ENCODE measurements around the gene LSM7.

The LSM7 gene

DNA sequence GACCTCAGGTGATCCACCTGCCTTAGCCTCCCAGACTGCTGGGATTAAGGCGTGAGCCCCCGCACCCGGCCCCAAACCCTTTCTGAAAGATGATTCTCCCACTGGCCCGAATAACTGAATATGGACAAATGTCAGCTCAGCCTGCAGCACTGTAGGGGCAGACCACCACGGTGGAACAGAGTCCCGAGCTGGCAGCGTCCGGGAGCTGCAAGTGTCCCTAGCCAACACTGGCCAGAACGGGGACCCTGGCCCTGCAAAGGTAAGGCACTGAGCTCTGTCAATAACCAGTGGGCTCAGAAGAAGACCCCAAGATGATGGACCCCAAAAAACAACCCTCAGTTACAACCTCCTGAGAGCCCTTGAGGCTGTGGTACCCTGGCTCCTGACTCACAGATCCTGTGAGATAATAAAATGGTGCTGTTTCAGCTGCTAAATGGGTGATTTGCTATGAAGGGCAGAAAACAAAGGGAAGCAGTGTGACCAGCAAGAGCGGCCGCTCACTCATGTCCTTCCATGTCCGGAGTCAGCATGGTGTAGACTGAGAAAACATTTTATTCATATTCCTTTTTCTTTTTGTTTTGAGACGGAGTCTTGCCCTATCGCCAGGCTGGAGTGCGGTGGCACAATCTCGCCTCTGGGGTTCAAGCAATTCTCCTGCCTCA is 1.6 kb downstream of the LSM7 start:
- peaks cover 25% of the 10 kb centered on the region for H3K36me3 Mint-ChIP-seq (ENCODE audit: low read depth)
- H3K4me1 Mint-ChIP-seq (ENCODE audit: low read depth), result peaks cover 67% of the 10 kb centered on the region
- no peaks in the 10 kb centered on the region for H3K9me3 Mint-ChIP-seq

DNA sequence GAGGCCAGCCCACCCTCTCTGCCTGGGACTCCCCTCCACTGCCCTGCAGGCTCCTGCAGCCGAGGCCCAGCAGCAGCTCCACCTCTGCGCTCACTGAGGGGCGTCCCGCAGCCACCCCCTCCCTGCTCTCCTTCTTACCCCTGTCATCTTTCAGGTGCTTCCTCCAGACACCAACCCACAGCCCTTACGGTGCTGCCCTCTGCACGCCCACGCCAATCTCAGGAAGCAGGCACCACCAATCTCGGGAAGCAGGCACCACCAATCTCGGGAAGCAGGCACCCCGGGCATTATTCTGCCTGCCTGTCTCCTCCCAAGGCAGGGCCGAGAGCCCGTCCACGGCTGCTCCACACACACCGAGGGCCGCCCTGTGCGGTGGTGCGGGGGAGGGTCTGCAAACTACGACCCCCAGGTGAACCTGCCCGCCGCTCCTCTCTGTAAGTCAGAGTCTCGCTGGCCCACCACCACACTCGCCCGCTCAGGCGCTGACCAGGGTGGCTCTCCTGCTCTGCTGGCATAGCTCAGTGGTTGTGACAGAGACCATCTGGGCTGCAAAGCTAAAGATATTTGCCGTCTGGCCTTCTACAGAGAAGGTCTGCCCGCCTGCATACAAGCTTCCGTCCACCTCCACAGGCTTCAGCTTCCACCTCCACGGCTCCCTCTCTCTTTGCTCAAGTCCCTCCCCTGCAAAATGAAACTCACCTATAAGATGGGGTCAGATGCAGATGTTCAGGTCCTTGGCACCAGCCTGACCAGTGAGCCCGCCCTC is 2.9 kb downstream of the LSM7 start:
- Mint-ChIP-seq H3K27me3 (no peaks in the 10 kb centered on the region), H3K36me3 (ENCODE audit: low read depth) (peaks cover 25% of the 10 kb centered on the region), H3K4me1 (ENCODE audit: low read depth) (peaks cover 53% of the 10 kb centered on the region), H3K9me3 (no peaks in the 10 kb centered on the region), H3K27ac (peak overlapping the region; percentile 1), H3K4me3 (peak overlapping the region; percentile 51)

More for the DNA sequence above, 1.6 kb downstream of the LSM7 start:
- Mint-ChIP-seq H3K27ac (peak overlapping the region; percentile 100), H3K4me3 (peak overlapping the region; percentile 100), H3K27me3 (no peaks in the 10 kb centered on the region)

DNA sequence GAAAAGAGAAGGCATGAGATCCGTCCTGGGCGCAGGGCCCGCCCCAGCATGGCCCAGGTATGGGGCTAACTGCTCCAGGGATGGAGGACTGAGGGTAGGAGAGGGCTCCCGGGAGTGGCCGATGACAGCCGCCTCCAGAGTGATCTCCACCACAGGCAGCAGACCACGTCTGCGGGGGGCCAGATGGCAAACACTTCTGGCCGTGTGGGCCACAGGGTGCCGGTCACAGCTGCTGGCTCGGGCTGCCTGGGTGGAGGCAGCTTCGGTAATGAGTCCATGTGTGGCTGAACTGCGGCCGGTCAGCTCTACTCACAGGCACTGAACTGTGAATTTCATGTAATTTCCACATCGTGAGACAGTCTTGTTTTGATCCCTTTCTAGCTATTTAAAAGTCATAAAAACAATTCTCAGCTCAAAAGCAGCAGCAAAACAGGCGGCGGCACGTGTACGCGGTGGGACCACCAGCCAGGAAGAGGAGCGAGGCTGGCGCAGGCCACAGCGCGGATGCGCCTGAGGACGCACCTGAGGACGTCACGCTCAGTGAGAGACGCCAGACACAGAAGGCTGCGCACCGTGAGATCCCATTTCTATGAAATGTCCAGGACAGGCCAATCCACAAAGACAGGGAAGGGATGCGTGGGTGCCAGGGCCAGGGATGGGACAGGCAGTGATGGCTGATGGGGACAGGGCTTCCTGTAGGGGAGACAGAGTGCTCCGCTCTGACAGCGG is 4.0 kb downstream of the LSM7 start:
- Mint-ChIP-seq H3K36me3 (ENCODE audit: low read depth) (peaks cover 25% of the 10 kb centered on the region), H3K27me3 (no peaks in the 10 kb centered on the region), H3K4me1 (ENCODE audit: low read depth) (peaks cover 43% of the 10 kb centered on the region), H3K27ac (peak overlapping the region; percentile 45), H3K9me3 (no peaks in the 10 kb centered on the region), H3K4me3 (peak overlapping the region; percentile 19)

DNA sequence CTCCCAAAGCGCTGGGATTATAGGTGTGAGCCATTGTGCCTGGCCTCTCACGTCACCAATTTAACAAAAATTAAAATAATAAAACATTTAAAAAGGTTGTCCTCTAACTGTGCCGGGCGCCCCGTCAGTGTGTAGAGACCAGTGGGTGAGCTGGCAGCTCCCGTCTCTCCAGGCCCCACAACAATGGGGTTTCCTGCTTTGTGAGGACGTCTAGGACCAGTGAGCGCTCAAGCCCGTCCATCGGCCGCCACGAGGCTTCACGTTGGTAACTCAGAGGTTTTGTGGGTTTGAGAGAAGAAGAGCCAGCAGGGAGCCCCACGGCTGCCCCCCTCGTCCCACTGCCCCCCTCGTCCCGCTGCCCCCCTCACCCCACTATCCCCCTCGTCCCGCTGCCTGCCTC is 4.7 kb downstream of the LSM7 start:
- Mint-ChIP-seq H3K27ac (no peak overlapping the region), H3K4me3 (no peak overlapping the region), H3K9me3 (no peaks in the 10 kb centered on the region), H3K4me1 (ENCODE audit: low read depth) (peaks cover 39% of the 10 kb centered on the region), H3K27me3 (no peaks in the 10 kb centered on the region), H3K36me3 (ENCODE audit: low read depth) (peaks cover 25% of the 10 kb centered on the region)

DNA sequence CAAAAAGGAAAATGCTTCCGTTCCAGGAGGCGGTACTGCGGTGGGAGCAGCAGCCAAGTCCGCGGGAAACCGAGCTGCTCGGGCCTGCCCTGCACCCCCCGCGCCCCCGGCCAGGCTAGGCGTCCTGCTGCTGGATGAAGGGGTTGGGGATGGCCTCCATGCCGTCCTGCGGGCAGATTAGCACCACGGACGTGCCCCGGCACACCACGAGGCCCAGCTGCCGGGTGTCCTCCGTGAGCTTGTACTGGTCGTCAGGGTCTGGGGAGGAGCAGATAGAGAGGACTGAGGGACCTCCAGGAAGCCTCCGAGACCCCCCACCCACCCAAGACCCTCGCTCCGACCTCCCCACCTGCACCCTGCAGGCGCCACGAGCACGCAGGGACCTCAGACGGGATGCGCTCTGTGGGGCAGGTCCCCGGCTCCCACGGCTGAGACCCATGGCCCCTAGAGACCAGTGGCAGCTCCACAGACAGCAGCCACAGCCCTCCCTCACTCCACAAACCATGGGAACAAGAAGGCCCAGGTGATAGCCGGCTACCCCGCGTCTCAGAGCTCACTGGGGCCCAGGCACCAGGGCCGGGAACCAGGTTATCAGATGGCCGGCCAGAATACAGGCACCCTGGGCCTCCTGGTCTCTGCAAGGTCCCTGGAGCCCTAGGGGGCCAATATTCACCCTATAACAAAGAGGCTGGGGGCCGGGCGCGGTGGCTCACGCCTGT is 6.7 kb downstream of the LSM7 start:
- H3K4me3 Mint-ChIP-seq, result no peak overlapping the region
- peaks cover 27% of the 10 kb centered on the region for H3K4me1 Mint-ChIP-seq (ENCODE audit: low read depth)
- no peaks in the 10 kb centered on the region for H3K9me3 Mint-ChIP-seq
- H3K36me3 Mint-ChIP-seq (ENCODE audit: low read depth), result peaks cover 13% of the 10 kb centered on the region
- H3K27me3 Mint-ChIP-seq, result no peaks in the 10 kb centered on the region
- H3K27ac Mint-ChIP-seq, result no peak overlapping the region

DNA sequence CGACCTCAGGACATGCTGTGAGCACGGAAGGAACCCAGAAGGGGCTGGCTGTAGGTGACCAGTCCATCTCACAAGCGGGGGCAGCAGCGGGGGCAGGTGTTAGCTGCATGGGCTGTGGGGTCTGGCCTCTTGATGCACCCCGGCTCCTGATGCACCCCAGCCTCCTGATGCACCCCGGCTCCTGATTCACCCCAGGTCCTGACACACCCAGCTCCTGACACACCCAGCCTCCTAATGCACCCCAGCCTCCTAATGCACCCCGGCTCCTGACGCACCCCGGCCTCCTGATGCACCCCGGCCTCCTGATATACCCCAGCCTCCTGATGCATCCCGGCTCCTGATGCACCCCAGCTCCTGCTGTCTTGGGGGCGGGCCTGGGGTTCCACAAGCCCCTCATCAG is 7.4 kb downstream of the LSM7 start:
- peaks cover 7% of the 10 kb centered on the region for H3K36me3 Mint-ChIP-seq (ENCODE audit: low read depth)
- H3K27ac Mint-ChIP-seq, result no peak overlapping the region
- no peak overlapping the region for H3K4me3 Mint-ChIP-seq
- no peaks in the 10 kb centered on the region for H3K27me3 Mint-ChIP-seq
- H3K4me1 Mint-ChIP-seq (ENCODE audit: low read depth), result peaks cover 20% of the 10 kb centered on the region
- H3K9me3 Mint-ChIP-seq, result no peaks in the 10 kb centered on the region

DNA sequence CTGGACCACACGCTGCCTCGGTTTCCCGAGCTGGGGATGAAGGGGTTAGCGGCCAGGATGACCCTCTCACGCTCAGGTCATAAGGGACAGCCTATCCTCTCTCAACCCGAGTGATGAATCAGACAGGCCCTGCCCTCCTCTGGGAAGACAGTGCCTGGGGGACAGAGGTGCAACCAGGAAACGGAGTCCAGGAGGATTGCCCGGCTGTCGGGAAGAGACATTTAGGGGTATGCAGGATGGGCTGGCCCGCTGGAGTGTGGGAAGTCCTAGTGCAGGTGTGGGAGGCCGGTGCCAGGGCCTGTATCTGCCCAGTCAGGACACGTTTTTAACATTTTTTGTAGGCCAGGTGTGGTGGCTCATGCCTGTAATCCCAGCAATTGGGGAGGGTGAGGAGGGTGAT is 8.3 kb downstream of the LSM7 start:
- Mint-ChIP-seq H3K36me3 (ENCODE audit: low read depth) (peaks cover 12% of the 10 kb centered on the region), H3K27ac (no peak overlapping the region), H3K4me1 (ENCODE audit: low read depth) (peaks cover 11% of the 10 kb centered on the region), H3K9me3 (peaks cover 3% of the 10 kb centered on the region), H3K27me3 (peaks cover 5% of the 10 kb centered on the region), H3K4me3 (no peak overlapping the region)

DNA sequence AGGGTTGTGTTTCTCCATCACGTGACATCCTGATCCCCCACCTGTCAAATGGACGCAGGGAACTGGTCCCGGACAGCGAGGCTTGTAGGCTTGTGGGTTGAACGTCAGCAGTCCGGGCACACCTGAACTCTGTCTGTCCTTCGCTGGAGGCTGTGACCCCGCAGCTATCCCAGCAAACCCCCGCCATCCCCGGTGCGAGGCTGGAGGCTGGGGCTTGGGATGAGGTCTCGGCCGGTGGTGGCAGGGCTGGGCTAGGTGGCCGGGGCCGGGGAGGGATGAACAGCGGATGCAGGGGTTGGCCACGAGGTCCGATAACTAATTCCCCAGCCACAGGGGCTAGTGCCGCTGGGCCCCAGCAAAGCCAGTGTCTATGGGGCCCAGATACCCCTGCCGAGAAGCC is 8.8 kb downstream of the LSM7 start:
- peaks cover 10% of the 10 kb centered on the region for H3K27me3 Mint-ChIP-seq
- H3K9me3 Mint-ChIP-seq, result peaks cover 8% of the 10 kb centered on the region
- no peak overlapping the region for H3K27ac Mint-ChIP-seq
- no peak overlapping the region for H3K4me3 Mint-ChIP-seq
- H3K36me3 Mint-ChIP-seq (ENCODE audit: low read depth), result peaks cover 11% of the 10 kb centered on the region
- H3K4me1 Mint-ChIP-seq (ENCODE audit: low read depth), result peaks cover 8% of the 10 kb centered on the region

DNA sequence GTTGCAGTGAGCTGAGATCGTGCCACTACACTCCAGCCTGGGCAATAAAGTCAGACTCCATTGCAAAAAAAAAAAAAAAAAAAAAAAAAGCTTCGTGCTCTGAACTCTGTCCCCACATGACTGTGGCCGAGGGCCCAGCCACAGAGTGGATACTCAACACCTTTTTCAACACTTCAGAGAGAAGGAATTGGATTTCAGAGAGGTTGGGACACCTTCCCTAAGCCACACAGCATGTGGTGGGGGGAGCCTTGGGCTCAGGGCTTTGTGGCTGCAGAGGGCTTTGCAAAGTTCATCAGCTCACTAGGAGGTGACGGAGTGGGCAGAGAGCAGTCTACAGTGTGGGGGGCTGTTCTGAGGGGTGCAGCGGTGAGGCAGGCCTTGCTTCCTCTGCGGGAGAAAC is 9.5 kb downstream of the LSM7 start:
- H3K9me3 Mint-ChIP-seq, result peaks cover 10% of the 10 kb centered on the region
- H3K27me3 Mint-ChIP-seq, result peaks cover 15% of the 10 kb centered on the region
- peaks cover 10% of the 10 kb centered on the region for H3K36me3 Mint-ChIP-seq (ENCODE audit: low read depth)
- no peak overlapping the region for H3K4me3 Mint-ChIP-seq
- H3K27ac Mint-ChIP-seq, result no peak overlapping the region
- peaks cover 3% of the 10 kb centered on the region for H3K4me1 Mint-ChIP-seq (ENCODE audit: low read depth)

DNA sequence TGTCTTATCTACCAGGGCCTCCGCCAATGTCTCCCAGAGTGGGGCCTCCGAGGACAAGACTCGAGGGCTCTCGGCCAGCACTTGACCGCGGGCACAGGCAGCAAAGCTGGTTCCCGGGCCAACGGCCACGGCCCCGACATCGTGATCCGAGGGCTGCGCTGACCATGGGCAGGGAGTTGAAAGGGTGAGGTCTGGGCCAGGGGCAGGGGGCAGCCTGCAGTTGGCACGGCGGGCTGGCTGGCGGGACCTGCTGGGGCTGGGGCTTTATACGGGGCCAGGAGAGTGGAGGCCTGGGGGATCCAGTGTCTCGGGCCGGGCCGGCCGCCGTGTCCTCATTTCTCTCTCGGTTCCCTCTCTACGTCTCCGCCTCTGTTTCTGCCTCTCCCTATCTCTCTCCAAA is 10.6 kb downstream of the LSM7 start:
- H3K9me3 Mint-ChIP-seq, result peaks cover 10% of the 10 kb centered on the region
- H3K27me3 Mint-ChIP-seq, result peaks cover 23% of the 10 kb centered on the region
- peaks cover 10% of the 10 kb centered on the region for H3K36me3 Mint-ChIP-seq (ENCODE audit: low read depth)
- H3K4me3 Mint-ChIP-seq, result no peak overlapping the region
- no peak overlapping the region for H3K27ac Mint-ChIP-seq
- peaks cover 3% of the 10 kb centered on the region for H3K4me1 Mint-ChIP-seq (ENCODE audit: low read depth)

DNA sequence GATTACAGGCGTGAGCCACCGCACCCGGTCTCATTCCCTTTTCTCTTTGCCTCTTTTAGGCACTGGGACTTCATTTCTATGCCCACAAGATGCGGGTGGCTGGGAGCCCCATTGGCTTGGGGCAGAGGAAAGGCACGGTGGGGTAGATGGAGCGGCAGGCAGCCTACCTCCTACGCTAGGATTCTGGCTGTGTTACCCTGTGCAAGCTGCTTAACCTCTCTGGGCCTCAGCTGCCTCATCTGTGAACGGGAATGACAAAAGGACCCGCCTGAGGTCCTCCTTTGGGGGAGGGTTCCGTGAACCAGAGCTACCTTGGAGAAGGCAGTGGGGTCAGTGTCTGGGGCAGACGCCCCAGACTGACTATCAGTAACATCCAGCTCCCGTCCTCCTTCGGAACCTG is 11.1 kb downstream of the LSM7 start:
- Mint-ChIP-seq H3K27ac (no peak overlapping the region), H3K9me3 (peaks cover 10% of the 10 kb centered on the region), H3K4me1 (ENCODE audit: low read depth) (peaks cover 3% of the 10 kb centered on the region), H3K36me3 (ENCODE audit: low read depth) (peaks cover 10% of the 10 kb centered on the region), H3K27me3 (peaks cover 23% of the 10 kb centered on the region), H3K4me3 (no peak overlapping the region)

DNA sequence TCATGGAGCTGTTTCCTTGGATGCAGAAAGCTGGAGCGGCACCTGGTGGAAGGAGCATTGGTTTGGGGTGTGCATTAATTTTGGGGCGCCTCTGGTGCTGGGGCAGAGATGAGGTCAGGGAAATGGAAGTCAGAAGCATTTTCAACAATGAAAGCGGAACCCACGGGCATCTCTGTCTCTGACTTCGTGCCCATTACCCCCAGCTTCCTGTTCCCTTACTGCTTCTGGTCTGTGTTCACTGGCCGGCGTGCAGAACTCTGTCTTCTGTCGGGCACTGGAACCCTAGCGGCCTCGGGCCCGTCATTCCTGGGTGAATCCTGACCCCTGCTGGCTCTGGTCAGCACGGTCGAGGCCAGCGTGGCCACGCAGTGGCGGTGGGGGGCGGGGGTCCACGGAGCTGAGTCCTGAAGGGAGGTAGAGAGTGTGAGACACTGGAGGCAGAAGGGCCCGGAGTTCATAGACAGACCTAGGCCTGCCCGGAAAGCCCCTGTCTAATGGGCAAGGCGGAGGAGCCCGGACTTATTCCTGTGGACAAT is 12.5 kb downstream of the LSM7 start:
- H3K9me3 Mint-ChIP-seq, result peaks cover 10% of the 10 kb centered on the region
- no peak overlapping the region for H3K4me3 Mint-ChIP-seq
- peaks cover 3% of the 10 kb centered on the region for H3K4me1 Mint-ChIP-seq (ENCODE audit: low read depth)
- H3K27ac Mint-ChIP-seq, result no peak overlapping the region
- H3K27me3 Mint-ChIP-seq, result peaks cover 23% of the 10 kb centered on the region
- H3K36me3 Mint-ChIP-seq (ENCODE audit: low read depth), result peaks cover 10% of the 10 kb centered on the region

DNA sequence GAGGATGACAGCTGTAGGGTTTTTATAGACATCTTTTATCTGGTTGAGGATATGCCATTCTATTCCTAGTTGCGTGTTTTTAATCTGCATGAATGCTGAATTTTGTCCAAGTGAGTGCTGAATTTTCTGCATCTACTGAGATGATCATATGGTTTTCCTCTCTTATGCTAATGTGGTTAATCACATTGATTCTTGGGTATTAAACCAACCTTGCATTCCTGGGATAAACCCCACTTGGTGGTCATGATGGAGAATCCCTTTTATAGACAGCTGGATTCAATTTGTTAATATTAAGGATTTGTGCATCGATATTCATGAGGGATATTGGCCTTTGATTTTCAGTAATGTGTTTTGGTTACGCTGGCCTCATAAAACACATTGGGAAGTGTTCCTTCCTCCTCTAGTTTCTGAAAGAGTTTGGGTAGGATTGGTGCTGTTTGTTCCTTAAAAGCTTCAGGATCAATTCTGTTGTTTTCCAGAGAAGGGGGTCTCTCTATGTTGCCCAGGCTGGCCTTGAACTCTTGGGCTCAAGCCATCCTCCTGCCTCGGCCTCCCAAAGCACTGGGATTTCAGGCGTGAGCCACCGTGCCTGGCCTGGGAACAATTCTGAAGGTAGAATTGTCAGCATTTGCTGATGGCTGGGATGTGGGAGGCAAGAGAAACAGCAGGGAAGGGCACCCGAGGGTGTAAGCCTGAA is 13.1 kb downstream of the LSM7 start:
- no peak overlapping the region for H3K4me3 Mint-ChIP-seq

More for the DNA sequence above, 13.1 kb downstream of the LSM7 start:
- Mint-ChIP-seq H3K27me3 (peaks cover 23% of the 10 kb centered on the region), H3K36me3 (ENCODE audit: low read depth) (peaks cover 10% of the 10 kb centered on the region), H3K27ac (no peak overlapping the region), H3K9me3 (peaks cover 10% of the 10 kb centered on the region), H3K4me1 (ENCODE audit: low read depth) (peaks cover 3% of the 10 kb centered on the region)
